NCI-H1417 treated with DMSO at 0.1 percent for 48 hours (cell line): Measurements from ENCODE around the gene NFIB.

ENCODE experiments used
- DNase-seq: peaks from one replicate; lab custom pipeline; 2025; lab: John Stamatoyannopoulos, UW

Gene NFIB

GRCh38 chr9:14278291-14278721 is 35.6 kb downstream of the NFIB start:
- no peak for DNase-seq

- DNase-seq = no peak
Observed at GRCh38 chr9:14277761-14278160, 36.2 kb downstream of the NFIB start.

GRCh38 chr9:14277244-14277643 is 36.7 kb downstream of the NFIB start:
- DNase-seq = no peak

- DNase-seq = no peak
Observed at GRCh38 chr9:14275331-14275730, 38.6 kb downstream of the NFIB start.

- DNase-seq = no peak
Observed at GRCh38 chr9:14273696-14274121, 40.2 kb downstream of the NFIB start.

- no peak for DNase-seq
Observed at GRCh38 chr9:14272927-14273528, 40.9 kb downstream of the NFIB start.

- peak; percentile 46 for DNase-seq
Observed at GRCh38 chr9:14271093-14271673, 42.8 kb downstream of the NFIB start.

- DNase-seq = no peak
Observed at GRCh38 chr9:14270358-14271092, 43.4 kb downstream of the NFIB start.

GRCh38 chr9:14269916-14270315 is 44.0 kb downstream of the NFIB start:
- no peak for DNase-seq

GRCh38 chr9:14263707-14264483 is 50.0 kb downstream of the NFIB start:
- DNase-seq = no peak

- DNase-seq = no peak
Observed at GRCh38 chr9:14262827-14263226, 51.1 kb downstream of the NFIB start.

GRCh38 chr9:14261616-14262015 is 52.3 kb downstream of the NFIB start:
- DNase-seq = no peak

GRCh38 chr9:14260101-14260500 is 53.8 kb downstream of the NFIB start:
- no peak for DNase-seq

GRCh38 chr9:14258660-14259239 is 55.2 kb downstream of the NFIB start:
- no peak for DNase-seq

GRCh38 chr9:14258156-14258555 is 55.8 kb downstream of the NFIB start:
- DNase-seq = no peak

- DNase-seq = no peak
Observed at GRCh38 chr9:14256588-14256987, 57.4 kb downstream of the NFIB start.

GRCh38 chr9:14251154-14252071 is 62.5 kb downstream of the NFIB start:
- DNase-seq = no peak

GRCh38 chr9:14250794-14251153 is 63.2 kb downstream of the NFIB start:
- no peak for DNase-seq

- DNase-seq = no peak
Observed at GRCh38 chr9:14249527-14249926, 64.4 kb downstream of the NFIB start.

- DNase-seq = no peak
Observed at GRCh38 chr9:14248149-14248548, 65.8 kb downstream of the NFIB start.

- DNase-seq = no peak
Observed at GRCh38 chr9:14247577-14247976, 66.4 kb downstream of the NFIB start.
